Measurements from ENCODE around the gene ILRUN.
"Not testable (repeated sequence)": the region's sequence is repeated elsewhere in the genome, so short reads cannot be mapped to it uniquely, and the experiment has no call there.

Gene ILRUN

DNA sequence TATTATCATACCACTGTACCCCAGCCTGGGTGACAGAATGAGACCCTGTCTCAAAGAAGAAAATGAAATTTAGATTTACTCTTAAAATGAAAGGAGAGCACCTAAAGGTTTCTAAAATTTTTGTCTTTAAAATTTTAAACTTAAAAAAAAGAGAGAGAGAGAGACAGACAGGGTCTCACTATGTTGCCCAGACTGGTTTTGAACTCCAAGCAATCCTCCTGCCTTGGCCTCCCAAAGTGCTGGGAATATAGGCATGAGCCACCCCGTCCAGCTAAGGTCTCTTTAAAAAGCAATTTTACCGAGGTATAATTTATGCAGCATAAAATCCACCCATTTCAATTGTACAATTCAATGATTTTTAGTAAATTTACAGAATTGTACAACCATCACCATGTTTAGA, 33.2 kb downstream of the ILRUN start:
- no peak for DNase-seq

DNA sequence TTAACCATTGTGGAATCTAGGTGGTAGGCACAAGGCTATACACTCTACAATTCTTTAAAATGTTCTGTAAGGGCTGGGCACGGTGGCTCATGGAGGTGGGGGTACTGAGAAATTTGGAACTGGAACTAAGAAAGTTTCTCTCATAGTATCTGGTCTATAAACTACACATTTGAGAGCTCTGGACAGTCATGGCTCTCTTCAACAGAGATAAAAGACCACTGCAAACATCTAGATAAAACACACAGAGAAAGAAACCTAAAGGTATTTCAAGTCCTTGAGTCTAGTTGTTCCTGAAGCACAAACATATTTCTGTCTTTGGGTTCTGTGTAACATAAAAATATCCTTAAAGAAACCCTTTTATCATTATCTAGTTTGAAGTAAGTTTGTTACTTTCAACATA, 35.2 kb downstream of the ILRUN start:
- DNase-seq, result no peak

DNA sequence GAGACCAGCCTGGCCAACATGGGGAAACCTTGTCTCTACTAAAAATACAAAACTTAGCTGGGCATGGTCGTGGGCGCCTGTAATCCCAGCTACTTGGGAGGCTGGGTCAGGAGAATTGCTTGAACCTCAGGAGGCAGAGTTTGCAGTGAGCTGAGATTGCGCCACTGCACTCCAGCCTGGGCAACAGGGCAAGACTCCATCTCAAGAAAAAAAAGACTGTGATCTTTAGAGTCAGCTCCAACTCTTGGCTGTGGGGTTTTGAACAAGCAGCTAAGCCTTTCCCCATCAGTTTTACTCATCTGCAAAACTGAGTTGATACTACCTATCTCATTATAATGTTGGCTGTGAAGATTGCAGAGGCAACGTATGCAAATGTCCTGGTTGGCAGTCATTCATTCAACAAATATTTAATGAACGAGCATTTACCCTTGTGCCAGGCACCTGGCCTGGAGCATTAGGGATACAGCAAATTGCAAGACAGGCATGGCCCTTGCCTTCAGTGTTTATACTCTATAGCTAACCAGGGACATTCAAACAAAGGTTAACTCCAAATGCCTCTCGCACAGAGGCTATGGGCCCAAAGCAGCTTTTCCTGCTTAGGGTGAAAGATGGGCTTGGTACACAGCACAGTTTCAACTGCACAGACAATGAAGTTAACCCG, 37.8 kb downstream of the ILRUN start:
- peak; percentile 22 for DNase-seq

DNA sequence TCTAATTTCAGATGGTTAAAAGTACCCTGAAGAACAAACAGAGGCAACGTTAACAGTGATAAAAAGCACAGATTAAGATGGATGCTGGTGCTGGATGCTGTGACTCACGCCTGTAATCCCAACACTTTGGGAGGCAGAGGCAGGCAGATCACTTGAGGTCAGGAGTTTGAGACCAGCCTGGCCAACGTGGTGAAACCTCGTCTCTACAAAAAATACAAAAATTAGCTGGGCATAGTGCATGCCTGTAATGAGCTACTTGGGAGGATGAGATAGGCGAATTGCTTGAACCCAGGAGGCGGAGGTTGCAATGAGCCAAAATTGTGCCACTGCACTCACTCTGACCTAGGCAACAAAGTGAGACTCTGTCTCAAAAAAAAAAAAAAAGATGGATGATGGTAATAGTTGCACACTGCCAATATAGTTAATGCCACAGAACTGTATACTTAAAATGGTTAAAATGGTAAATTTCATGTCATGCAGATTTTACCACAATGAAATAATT, 38.5 kb downstream of the ILRUN start:
- not testable (repeated sequence) for DNase-seq

DNA sequence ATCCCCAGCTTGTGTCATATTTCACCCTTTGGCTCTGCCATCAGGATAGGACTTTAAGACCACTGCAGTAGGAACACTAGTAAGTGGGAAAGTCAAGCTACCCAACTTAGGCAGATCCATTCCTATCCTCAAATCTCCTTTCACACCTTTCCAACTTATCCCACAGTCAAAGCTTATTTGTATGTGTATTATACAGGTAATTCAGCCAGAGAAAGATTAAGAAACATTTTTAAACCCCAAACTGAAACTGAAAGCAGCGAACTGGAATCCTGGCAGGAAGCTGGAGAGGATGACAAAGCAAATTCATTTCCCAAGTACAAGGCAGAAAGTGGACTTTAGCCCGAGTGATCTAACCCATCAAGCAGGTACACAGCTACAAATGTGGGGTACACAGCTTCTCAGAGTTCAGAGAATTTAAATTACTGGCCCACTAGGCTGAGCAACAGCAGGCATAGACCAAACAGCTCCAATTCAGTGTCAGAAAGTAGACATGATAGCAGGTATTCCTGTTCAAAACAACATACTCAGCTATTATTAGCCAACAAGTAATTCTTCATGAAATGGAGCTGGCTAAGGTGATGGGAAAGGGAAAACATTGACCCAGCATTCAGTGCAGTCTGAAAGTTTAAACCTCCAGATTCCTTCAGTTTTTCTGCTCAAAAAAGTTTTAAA, 39.1 kb downstream of the ILRUN start:
- peak; percentile 78 for DNase-seq

DNA sequence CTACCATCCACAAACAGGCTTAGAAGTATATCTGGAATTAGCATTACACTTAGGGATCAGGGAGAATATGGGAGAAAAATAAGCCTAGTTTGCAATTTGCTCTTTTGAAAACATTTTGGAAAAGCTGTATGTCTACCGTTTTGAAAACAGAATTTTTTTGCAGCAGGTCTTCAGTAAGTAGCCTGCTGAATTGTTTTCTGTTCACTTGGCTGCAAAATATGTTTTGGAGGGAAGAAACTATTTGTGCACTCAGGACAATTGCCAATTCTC, 39.6 kb downstream of the ILRUN start:
- no peak for DNase-seq

DNA sequence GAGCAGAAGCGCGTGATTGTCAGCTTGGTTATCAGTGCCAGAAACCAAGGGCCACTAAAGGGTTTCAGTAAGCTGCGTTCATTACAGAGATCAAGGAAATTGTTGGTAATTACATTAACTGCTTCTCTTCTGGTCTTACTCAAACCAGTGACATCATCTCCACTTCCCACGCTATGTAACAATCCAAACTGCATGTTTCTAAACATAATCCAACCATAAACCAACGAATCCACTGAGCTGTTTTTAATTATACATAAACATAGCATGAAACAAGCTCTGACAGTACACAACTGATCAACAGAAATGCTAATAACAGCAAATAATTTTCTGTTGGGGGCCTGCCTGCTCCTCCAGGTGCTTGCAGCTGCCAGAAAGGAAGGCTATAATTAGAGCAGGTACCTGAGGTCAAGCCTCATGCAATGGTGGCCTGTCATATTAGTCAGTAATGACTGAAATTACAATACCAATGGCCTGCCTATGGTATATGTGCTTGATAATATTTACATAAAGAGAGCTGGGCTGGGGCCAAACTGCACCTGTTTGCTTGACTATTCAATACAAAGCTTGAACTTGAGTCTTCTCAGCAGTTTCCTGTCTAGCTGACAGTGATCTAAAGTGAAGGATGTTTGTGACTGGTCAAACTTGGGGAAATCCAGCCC, 40.1 kb downstream of the ILRUN start:
- DNase-seq, result peak; percentile 89

DNA sequence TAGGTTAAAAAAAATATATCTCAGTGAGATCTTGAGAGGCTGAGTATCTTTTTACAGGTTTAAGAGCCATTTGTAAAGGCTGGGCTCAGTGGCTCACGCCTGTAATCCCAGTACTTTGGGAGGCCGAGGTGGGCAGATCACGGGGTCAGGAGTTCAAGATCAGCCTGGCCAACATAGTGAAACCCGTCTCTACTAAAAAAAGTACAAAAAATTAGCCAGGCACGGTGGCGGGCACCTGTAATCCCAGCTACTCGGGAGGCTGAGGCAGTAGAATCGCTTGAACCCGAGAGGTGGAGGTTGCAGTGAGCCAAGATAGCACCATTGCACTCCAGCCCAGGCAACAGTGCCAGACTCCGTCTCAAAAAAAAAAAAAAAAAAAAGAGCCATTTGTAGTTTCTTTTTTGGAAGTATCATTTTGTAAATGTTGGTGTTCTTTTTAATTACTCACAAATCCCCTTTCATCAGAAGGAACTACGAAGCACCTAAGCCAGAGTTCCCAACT, 40.6 kb downstream of the ILRUN start:
- not testable (repeated sequence) for DNase-seq

DNA sequence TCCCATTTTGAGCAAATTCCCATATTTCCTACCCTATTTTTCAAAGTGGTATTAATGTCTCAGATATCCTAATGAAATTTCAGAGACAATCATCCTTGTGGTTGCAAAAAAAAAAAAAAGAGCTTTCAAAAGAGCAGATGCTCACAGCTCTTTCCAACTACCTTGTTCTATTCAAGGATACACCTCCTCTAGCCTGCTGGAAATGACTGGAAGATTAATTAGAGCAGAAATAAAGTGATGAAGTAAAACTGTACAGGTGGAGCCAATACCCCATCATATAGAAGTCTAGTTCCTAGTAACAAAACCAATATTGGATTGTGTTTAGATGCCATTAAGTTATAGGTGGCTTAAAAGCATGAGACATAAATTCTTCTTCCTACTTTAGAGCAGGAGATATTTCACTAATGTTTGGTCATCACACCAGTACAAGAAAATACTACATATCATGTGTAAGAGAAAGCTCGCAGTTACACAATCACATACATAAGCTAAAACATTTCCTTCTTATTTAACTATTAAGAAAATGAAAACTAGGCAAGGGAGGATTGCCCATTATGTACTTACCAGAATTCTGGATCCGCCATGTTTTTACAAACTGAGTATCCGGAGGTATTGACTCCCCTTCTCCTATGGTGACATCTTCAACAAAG, 42.4 kb downstream of the ILRUN start:
- no peak for DNase-seq

DNA sequence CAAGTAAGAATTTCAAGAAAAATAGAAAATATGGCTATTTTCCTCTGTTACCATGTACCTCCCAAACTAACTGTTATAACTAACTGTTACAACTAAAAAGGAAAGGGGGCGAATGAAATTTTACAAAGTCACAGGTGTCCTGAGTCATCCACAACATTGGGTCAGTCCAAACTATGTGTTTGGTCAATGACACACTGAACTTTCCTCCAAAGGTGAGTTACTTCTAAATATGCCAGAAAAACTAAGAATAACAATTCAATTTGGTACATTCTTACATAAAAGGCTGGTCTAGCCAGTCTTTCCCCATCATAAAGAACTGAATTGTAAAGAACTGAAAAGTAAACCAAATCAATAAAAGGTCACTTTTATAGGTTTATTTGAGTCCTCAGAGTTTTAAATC, 44.3 kb downstream of the ILRUN start:
- no peak for DNase-seq

DNA sequence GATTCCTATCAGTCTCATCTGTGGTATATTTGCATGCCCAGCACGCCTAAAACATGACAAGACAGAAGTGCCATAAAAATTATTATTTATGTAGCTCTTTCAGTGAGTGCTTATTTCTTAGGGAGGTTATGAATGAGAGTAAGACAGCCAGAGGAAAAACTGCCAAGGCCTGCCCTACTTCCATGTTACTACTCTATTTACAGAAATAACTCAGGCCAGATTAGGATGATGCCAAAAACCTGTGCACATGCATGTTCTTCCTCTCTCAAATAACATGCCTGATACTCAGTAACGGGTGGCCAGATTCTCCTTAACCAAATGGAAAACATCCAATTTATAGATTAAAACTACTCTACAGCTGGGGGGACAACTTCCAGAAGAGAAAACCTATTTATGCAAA, 45.7 kb downstream of the ILRUN start:
- DNase-seq, result no peak

DNA sequence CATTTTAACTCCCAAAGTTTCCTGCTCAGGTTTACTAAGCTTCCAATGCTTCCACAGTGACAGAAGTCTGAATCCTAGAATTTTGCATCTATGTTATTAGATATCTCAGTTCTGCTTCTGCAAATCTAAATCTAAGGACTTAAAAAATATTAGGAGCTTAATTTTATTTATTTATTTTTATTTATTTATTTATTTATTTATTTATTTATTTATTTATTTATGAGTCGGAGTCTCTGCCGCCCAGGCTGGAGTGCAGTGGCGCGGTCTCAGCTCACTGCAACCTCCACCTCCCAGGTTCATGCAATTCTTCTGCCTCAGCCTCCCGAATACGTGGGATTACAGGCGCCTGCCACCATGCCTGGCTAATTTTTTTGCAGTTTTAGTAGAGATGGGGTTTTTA, 46.3 kb downstream of the ILRUN start:
- not testable (repeated sequence) for DNase-seq

DNA sequence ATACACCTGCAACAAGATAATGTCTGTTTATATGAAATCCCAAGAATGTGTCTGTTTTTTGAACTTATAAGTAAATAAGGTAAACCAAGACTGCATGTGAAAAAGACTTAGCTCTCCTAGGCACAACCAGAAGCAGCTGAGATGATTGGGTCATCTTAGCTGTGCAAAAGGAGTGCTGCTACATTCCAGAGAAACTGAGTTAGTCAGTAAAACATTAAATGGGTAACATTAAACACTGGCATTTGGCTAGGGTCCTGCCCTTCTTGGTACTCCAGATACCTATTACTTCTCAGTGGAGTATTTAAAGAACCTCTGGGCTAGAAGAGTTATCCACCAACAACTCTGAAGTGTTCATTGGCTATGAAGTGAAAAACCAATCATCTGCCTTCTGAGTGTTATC, 47.8 kb downstream of the ILRUN start:
- DNase-seq, result no peak
